Cardiac muscle cell (in vitro differentiated cells and primary cell): ENCODE data around the gene MAD1L1. TPM values are rescaled to one million over a fixed set of nuclear protein-coding genes. Genes with fewer than 3 reads are reported as not detected.

ENCODE experiments used
- DNase-seq, 2 donors: peaks; one replicate each; pipeline versions ENCODE4 v3.0.0 to v3.0.0-alpha.2; 2010 to 2017; ENCODE audit warnings: low read depth in 1 of 2, low spot score in 1 of 2
- H3K27ac ChIP-seq: fragments of 200-600 bp; sonication (generic); 2 replicates; pipeline ENCODE4 v1.5.1; 2016
- H3K27me3 ChIP-seq: fragments of 200-600 bp; sonication (generic); 2 replicates; pipeline ENCODE4 v1.6.0; 2016; ENCODE audit warnings: control low read depth
- H3K36me3 ChIP-seq: fragments of 200-600 bp; sonication (generic); 2 replicates; pipeline ENCODE4 v1.5.1; 2016; ENCODE audit warnings: control low read depth
- H3K4me1 ChIP-seq: fragments of 200-600 bp; sonication (generic); 2 replicates; pipeline ENCODE4 v1.8.1; 2017; ENCODE audit warnings: low read depth, mild to moderate bottlenecking, mixed run types
- H3K4me3 ChIP-seq: fragments of 200-600 bp; sonication (generic); 2 replicates; pipeline ENCODE4 v1.5.1; 2016; ENCODE audit warnings: mild to moderate bottlenecking
- H3K9me3 ChIP-seq: fragments of 200-600 bp; sonication (generic); 2 replicates; pipeline ENCODE4 v1.5.1; 2017; ENCODE audit warnings: low read depth, mild to moderate bottlenecking, control low read depth
- polyA plus RNA-seq: library from polyadenylated mRNA; unstranded; fragments of >200 nt; fragmentation: Nextera tagmentation; extraction: Ambion mirVana; gene quantifications from 2 replicates; pipeline ENCODE4 v1.2.1, GENCODE V29; 2016
- total RNA-seq: library from RNA; depleted of rRNA; stranded (reverse); fragments of >200 nt; gene quantifications from 2 replicates; pipeline ENCODE4 v1.2.3, GENCODE V29; 2016
- TF ChIP-seq, protein P1 (sequence below): IDR thresholded peaks from 2 replicates; pipeline ENCODE4 v1.5.1; 2012; ENCODE audit warnings: low read depth, mild to moderate bottlenecking, low read length

The MAD1L1 gene
- total and polyA plus RNA-seq, 2 experiments from 2014 or later, result 38.3 to 56.2 TPM

DNA sequence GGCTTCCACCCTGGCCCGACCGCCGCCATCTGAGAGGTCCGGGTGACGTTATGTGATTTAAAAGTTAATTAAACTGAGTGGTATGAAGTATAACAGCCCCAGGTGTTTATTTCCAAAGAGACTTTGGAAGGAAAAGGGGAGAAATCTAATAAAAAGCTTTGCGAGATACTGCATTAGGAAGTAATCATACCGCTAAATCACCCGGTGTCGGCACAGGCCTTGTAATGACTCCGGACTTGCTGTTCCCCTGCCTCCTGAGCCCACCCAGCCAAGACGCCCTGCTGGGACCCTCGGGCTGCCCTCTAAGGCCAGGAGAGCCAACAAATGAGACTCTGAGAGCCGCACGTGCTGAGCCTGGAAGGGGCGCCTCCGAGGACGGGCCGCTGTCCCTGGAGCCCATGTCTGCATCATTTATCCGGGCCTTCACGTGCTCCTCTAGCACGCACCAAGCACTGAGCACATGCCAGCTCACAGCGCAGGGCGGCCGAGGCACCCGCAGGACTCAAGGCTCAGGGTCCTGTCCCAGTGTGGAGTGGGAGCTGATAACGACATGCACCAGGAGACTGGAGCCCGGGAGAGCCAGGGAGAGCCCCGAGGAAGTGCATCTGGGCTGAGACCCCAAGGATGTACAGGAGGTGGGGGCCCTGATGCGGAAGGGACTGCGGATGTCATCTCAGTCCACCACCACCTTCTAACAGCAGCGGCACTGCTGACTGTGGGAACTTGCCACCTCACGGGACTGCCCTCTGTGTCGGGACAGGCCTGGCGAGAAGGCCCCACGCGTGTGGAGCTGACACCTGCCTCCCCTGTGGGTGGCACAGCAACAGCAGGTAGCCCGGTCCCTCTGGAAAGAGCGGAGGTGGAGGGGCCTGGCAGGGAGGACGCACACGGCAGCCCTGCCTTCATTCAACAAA, 380.0 kb downstream of the MAD1L1 start:
- H3K27me3 ChIP-seq, result no peaks in the 10 kb centered on the region
- peaks cover 28% of the 10 kb centered on the region for H3K4me1 ChIP-seq
- H3K9me3 ChIP-seq, result no peaks in the 10 kb centered on the region
- DNase-seq, result no peak
- TF ChIP-seq, protein P1, sequence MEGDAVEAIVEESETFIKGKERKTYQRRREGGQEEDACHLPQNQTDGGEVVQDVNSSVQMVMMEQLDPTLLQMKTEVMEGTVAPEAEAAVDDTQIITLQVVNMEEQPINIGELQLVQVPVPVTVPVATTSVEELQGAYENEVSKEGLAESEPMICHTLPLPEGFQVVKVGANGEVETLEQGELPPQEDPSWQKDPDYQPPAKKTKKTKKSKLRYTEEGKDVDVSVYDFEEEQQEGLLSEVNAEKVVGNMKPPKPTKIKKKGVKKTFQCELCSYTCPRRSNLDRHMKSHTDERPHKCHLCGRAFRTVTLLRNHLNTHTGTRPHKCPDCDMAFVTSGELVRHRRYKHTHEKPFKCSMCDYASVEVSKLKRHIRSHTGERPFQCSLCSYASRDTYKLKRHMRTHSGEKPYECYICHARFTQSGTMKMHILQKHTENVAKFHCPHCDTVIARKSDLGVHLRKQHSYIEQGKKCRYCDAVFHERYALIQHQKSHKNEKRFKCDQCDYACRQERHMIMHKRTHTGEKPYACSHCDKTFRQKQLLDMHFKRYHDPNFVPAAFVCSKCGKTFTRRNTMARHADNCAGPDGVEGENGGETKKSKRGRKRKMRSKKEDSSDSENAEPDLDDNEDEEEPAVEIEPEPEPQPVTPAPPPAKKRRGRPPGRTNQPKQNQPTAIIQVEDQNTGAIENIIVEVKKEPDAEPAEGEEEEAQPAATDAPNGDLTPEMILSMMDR, result no peak
- H3K27ac ChIP-seq, result no peak overlapping the region
- H3K4me3 ChIP-seq, result no peak overlapping the region
- no peaks in the 10 kb centered on the region for H3K36me3 ChIP-seq

DNA sequence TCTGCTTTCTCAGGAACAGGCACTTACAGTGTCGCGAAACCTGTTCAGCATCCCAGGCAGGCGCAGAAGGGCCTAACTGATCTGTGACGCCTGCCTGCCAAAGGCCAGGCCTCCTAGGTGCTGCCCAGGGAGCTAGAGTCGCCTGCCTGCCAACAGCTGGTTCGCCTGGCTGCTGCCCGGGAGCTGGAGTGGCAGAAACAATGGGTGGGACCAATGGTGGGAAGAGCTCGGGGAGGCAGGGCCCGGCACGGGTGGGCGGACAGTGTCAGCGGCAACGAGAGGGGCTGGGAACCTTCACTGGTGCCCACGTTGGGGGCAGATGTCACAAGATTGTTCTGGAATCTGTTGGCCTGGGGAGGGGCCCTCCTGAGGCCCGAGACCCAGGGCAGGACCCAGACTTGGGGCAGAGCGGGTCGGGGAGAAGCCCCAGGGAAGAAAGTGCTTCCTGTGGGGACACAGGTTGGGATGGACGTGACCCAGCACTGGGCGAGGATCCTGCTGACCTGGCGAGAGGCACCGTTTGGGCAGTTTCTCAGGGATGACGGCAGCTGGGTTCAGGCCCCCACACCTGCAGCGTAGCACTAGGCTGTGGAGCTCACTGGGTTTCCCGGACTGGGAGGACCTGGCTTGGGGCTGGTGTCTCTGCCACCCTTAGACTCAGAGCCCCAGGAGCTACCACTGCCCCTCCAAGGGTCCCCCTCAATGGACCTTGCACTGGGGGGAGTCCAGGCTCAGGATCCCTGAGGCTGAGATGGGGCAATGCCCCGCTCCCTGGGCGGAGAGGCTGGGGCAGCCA, 380.8 kb downstream of the MAD1L1 start:
- no peaks in the 10 kb centered on the region for H3K36me3 ChIP-seq
- H3K4me1 ChIP-seq, result peaks cover 28% of the 10 kb centered on the region
- TF ChIP-seq, protein P1, result no peak
- DNase-seq, result no peak
- no peak overlapping the region for H3K4me3 ChIP-seq
- H3K9me3 ChIP-seq, result no peaks in the 10 kb centered on the region
- H3K27me3 ChIP-seq, result no peaks in the 10 kb centered on the region
- H3K27ac ChIP-seq, result no peak overlapping the region

DNA sequence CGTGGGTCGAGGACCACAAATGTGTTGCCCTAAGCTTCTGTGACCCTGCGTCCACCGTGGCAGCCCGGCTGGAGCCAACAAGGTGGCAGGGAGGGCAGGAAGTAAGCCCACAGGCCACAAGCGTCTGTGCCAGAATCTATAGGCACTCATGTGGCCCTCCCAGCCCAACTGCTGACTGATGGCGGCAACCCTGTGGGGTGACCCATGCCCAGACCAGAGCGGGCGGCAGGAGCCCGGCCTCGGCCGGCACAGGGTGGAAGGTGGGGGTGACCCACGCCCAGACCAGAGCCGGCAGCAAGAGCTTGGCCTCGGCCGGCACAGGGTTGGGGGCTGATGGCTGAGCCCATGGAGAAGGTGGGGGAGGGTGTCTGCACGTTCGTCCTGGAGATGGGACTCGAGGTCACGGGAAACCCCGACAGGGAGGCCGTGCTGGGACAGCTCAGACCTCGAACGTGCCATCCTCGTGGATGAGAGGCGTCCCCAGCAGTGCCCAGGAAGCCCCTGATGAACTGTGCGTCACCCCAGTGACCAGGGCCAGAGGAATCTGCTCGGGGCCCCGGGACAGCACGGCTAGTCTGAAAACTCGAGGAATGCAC, 381.7 kb downstream of the MAD1L1 start:
- no peaks in the 10 kb centered on the region for H3K9me3 ChIP-seq
- TF ChIP-seq, protein P1, result no peak
- no peak overlapping the region for H3K4me3 ChIP-seq
- no peak for DNase-seq
- H3K27me3 ChIP-seq, result no peaks in the 10 kb centered on the region
- peaks cover 26% of the 10 kb centered on the region for H3K4me1 ChIP-seq
- H3K36me3 ChIP-seq, result no peaks in the 10 kb centered on the region
- no peak overlapping the region for H3K27ac ChIP-seq

DNA sequence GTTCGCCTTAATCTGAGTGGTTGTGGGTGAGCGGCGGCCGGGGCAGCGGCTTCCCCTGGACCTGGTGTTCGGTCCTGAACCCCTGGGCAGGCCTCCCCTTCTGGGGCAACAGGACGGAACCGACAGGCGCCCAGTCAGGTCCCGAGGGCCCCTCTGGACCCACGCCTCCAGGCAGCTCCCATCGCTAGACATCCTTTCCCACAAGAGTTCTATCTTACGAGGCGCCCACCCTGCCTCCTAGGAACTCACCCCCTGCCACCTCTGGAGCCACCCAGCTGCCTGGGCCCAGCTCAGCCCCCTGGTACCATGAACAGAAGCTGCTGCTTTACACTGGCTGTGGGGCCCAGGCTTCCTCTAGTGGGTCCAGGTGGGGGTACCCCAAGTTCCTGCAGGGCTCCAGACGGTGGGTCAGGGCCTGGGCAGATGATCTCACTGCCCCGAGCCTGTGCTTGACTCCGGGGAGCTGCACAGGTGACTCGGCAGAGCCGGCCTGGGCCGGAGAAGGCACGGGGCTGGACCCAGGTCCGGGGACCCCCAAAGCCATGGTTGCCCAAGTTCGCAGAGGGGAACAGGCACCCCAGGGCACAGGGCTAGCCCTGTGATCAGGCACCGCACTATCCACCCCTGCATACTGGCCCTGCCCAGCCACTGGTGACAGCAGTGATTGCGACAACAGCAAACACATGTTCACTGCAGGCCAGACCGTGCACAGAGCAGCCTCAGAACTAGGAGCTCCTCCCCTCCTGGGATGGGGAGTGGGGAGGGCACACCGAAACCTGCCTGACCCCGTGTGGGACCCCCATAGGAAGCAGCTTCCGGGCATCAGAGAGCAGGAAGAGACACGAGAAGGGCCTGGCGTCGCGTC, 382.4 kb downstream of the MAD1L1 start:
- Histone ChIP-seq H3K36me3 (no peaks in the 10 kb centered on the region), H3K27me3 (no peaks in the 10 kb centered on the region), H3K9me3 (no peaks in the 10 kb centered on the region), H3K27ac (no peak overlapping the region), H3K4me1 (peaks cover 31% of the 10 kb centered on the region), H3K4me3 (no peak overlapping the region)
- DNase-seq, result no peak
- TF ChIP-seq, protein P1, result no peak
